OCI-M2 (cell line): ENCODE results near the gene MARK2.

Experiments
- DNase-seq: peaks from one replicate; lab custom pipeline; 2025; ENCODE audit not compliant: unreplicated experiment; lab: John Stamatoyannopoulos, UW

MARK2 gene

GRCh38 chr11:63907808-63908530, 69.1 kb downstream of the MARK2 start:
- DNase-seq, result no peak

- no peak for DNase-seq
Measured at GRCh38 chr11:63908631-63909401, 69.9 kb downstream of the MARK2 start.

- DNase-seq, result no peak
Measured at GRCh38 chr11:63909591-63910506, 70.9 kb downstream of the MARK2 start.

GRCh38 chr11:63910675-63911074, 71.8 kb downstream of the MARK2 start:
- no peak for DNase-seq

- no peak for DNase-seq
Measured at GRCh38 chr11:63911440-63911839, 72.5 kb downstream of the MARK2 start.

- no peak for DNase-seq
Measured at GRCh38 chr11:63911876-63912275, 73.0 kb downstream of the MARK2 start.

- no peak for DNase-seq
Measured at GRCh38 chr11:63912678-63913077, 73.8 kb downstream of the MARK2 start.

GRCh38 chr11:63913866-63914830, 75.2 kb downstream of the MARK2 start:
- no peak for DNase-seq

- DNase-seq, result no peak
Measured at GRCh38 chr11:63914896-63915691, 76.2 kb downstream of the MARK2 start.

- no peak for DNase-seq
Measured at GRCh38 chr11:63915961-63916836, 77.3 kb downstream of the MARK2 start.

GRCh38 chr11:63916837-63917691, 78.2 kb downstream of the MARK2 start, which contains the start of gene RCOR2:
TSS of gene RCOR2 (minus strand) at chr11:63917164. CDS start at chr11:63916456, 708 bp downstream.
- DNase-seq, result no peak

- no peak for DNase-seq
Measured at GRCh38 chr11:63917692-63918506, 79.0 kb downstream of the MARK2 start.

- no peak for DNase-seq
Measured at GRCh38 chr11:63918507-63919191, 79.7 kb downstream of the MARK2 start.

GRCh38 chr11:63919267-63920125, 80.6 kb downstream of the MARK2 start:
- DNase-seq, result no peak
